ENCODE data around the gene ZNF280D.

Gene ZNF280D

DNA sequence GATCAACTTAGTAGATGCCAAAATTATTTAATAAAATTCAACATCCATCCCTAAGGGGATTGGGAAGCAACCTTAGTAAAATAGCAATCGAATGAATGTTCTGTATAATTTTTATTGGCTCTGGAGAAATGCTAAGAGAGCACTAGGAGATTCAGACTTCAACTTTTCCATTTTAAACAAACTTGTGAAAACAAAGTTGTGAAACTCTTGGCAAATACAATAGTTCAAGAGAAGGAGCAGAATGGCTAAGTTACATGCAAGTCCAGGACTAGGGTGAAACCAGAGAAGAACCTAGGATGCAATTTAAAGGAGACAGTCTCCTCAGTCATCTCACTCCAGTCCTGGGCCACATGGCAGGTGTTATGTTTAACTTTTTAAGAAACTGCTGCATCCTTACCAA is 16.7 kb upstream of the ZNF280D start:
- no peak for DNase-seq

DNA sequence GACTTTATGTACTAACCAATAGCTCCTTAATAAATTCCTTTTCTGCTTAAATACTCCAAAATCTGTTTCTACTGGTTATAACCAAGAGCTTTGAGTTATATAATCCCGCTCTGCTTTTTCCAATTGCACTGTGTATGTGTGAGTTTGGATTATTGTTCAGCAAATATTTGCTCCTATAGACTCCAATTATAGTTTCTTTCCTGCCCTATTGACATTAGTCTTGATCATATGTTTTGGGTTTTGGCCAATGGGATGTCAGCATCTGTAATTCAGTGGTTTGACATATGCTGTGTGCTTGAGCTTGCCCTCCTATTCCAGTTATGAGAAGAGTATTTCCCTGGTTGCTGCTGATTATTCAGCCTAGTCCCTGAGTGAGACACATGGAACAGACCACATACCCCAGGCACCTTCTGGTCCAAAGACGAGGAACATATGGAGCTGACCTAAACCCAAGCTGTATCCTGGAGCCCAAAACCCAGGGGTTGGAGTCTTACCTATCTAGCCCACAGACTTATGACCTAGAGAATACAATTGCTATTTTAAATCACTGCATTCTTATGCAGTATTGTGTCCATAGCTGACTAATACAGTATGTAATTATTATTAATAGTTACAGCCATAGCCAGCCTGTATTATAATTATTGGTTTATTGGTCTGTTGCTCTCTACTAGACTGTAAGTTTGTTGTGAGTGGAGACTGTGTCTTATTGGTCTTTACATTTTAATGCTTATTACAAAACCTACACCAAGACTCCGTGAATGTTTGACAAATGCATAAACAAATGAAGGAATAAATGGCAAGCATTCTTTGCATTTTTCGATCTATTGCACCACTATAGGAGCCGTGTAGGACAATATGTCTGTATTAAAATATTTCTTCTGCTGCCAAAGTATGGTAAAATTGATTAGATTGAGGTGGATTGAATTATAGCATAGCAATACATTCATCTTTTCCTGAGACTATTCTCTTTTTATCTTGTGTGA is 11.7 kb upstream of the ZNF280D start:
- no peak for DNase-seq

DNA sequence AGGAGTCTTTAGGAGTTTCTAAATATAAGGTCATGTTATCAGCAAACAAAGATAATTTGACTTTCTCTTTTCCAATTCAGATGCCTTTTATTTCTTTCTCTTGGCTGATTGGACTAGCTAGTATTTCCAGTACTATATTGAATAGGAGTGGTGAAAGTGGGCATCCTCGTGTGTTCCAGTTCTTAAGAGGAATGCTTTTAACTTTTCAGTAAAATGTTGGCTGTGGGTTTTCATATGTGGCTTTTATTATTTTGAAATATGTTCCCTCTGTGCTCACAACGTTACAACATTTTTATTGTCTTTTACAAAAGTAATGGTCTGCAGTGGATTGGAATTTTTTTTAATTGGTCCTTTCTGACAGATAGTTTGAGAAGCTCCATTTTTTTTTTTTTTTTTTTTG is 8.2 kb upstream of the ZNF280D start:
- no peak for DNase-seq

DNA sequence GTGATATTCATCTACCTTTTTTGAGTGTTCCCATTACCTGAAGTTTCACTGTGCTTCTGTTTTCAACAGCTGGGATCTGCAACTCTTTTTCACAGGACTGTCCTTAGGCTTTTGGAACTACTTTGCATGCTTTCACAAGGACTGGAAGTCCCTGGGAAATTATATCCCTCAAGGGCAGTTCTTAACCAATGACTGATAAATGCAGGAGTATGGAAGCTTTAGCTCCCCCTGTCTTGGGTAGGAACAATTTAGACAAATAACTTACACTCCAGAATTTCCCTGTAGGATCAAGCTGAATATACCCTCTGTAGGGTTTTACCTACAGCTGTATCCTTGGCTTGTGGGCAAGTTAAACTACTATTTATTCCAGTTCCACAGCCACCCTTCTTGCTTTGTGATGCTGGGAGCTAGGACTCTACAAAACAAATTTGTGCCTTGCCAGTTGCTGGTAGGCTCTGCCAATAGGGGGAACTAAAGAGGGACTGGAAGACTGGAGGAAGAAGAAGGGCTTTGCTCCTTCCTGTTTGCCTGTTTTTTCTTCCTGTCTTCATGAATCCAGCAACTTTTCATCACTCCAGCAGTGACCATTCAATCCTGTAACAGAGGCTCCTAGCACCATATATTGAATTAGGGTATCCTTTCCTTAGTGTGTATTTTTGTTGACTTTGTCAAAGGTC is 6.8 kb upstream of the ZNF280D start:
- no peak for DNase-seq

DNA sequence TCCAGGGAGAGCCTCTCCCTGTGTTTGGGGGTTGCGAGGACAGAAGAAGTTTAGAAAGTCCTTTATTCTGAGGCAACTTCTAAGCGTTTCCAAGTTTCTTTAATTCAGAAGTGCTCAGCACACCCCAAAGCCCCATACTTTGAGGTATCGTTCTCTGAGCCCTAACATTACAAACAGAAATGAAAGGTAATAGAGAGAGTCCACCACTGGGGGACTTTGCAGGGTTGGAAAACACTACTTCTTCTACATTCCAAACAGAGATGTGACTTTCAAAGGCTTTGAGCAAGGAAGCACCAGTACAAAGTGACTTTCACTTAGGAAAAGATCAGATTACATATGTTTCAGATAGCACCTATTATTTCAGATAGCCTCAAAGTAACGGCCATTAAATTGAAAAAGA is 6.2 kb upstream of the ZNF280D start:
- DNase-seq, result no peak

DNA sequence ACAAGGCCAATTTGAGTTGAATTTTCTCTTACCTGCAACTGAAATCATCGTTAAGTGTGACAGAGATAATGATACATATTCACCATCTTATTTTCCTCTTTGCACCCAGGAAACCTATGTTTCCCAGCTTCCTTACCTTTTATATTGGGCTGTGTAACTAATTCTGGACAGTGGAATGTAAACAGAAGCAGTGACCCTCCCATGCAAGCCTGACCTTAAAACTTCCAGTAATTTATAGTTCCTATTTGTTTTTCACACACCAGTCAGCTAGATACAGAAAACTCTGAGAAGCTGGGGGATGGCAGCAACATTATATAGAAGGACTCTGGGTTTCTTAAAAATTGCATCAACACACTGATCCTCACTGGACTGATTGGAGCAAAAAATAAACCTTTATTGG is 4.5 kb upstream of the ZNF280D start:
- DNase-seq, result no peak

DNA sequence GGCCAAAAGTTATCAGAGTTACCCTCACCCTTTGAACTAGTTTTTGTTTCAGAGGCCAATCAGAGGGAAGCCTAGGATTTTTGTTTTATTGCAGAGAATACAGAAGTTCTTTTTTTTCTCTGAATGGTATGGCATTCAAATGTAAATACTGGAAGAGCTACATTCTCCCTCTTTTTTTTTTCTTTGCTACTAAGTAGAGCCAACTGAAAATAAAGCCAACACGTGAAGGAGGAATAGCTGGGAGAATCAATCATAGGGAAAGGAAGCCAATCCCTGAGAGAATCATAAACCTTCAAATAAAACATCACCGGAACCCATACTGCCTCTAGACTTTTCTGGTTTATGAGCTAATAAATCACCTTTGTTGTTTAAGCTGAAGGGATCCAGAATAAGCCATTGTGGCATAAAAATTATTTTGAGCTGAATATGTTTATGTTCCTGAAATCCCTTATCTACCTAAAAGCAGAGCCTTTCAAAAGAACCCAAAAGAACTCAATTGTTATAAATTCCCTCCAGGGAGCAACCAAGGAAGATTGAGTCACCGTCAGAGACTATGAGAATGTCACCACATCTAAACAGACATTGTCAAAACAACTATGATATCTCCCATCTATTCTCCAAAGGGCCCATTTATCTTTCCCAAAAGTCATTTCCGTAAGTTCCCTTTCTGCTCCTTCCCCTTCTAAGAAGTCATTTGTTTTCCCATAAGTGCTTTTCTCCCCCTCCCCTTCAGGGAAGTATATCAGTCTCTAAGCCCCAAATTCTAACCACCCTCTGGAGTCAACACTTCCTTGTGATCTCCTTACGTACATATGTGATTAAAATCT is 3.8 kb upstream of the ZNF280D start:
- no peak for DNase-seq

DNA sequence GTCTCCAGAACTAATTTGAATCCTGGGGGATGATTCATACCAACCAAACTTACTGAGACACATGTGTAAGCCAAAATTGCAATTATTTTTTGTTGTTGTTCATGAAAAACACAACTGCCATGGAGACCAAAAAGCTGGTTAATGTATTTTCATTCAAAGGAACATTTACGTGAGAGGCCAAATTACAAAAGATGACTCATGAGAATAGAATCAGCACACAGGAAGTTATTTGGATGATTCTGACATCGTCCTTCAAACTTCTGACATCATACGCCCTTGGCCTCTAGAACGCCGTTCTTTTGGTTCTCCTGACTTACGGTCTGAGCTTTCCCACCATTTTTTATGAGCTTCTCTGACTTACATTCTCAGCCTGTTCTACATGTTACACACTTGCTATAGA is 3.0 kb upstream of the ZNF280D start:
- no peak for DNase-seq

DNA sequence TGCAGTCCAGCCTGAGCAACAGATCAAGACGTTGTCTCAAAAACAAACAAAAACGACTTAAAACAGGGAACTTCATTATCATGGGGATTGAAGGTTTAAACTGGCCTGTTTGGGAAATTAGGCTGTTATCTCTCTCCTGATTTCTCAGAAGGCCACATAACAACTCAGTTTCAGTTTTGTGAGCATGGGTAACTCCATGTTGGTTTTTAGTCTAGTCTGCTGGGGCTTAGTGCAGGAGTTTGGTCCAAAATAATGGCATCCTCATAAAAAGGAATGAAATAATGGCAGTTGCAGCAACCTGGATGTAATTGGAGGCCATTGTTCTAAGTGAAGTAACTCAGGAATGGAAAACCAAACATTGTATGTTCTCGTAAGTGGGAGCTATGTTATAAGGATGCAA is 2.3 kb upstream of the ZNF280D start:
- no peak for DNase-seq

DNA sequence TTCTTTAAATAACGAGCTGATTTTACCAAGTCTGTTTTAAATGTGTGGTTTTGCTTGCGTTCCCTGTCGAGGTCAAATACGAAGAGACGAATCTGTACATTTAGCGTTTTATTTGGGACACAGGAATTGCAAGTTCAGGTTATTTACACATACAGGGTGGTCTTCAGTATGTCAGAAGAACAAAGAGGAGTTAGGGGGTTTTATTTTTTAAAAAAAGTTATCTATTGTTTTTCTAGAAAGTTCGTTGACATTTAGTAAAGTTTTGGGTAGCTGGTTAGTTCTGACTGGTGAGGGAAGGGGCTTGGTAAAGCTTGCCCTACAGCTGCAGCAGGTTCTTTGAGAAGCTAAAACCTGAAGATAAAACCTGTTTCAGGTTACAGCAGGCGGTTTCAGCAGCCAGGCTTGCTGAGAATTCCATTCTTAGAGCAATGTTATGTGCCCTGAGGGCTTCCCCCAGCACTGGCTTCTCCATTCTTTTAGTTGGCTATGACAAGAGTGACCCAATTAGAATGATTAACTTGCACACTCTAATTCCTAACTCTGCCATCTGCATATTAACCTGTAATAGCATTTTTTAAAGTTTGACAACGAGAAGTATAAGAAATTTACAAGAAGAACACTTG is 815 bp upstream of the ZNF280D start:
- DNase-seq, result no peak

DNA sequence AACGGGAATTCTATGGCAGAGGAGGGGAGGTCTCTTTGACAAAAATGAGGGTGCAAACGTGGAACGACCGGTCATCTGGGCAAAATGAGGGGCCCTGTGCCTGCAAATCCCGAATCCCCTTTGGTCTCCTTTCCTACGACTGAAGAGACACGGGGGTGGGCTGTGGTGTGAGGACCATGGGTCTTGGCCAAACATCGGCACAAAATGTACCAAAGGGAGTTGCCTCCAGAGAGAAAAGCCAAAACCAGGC is 498 bp downstream of the ZNF280D start:
- no peak for DNase-seq

DNA sequence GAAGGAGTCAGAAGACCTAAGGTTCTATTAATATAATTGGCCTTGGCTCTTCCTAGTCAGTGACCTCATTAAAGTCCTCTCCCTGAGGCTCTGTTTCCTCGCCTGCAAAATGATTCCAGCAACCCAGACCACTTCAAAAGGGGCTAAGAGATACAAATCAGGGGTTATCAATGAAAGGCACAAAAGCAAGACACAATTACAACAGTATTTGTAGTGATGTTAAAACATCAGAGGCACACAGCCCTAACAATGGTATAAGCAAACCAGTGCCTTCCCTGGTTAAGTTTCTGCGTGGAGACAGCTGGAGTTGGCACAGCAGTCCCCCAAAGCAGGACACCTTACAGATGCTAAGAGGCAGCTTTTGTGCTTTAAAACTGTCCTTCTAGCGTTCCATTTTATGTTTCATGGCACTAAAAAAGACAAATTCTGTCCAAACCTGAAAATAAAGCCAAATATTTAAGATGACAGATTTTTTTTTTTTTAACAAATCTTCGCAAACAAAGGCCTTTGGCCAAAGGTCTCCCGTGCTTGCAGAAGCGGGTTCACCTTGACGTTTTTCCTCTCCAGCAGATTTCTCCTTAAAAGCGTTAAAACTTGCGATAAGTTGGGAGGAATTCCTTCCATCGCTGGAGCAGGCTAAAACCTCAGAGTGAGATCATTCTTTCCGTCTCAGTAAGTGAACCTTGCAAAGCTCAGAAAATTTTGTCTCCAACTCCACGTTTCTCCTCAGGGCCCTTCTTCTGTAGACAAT is 999 bp downstream of the ZNF280D start:
- DNase-seq, result peak; percentile 3

DNA sequence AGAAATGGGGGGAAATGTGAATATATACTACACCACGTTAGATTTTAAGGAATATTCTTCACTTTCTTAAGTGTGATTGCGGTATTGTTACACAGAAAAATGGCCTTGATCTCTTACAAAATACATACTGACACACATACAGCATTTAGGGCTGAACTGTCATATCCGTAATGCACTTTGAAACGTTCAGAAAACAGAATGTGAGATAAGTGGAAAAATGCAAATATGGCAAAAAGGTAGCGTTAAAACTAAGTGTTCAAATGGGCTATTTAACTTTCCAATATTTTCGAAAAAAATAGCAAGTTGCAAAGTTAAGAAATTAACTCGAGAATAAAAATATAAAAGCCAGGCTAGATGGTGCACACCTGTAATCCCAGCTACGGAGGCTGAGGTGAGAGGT is 1.8 kb downstream of the ZNF280D start:
- no peak for DNase-seq

DNA sequence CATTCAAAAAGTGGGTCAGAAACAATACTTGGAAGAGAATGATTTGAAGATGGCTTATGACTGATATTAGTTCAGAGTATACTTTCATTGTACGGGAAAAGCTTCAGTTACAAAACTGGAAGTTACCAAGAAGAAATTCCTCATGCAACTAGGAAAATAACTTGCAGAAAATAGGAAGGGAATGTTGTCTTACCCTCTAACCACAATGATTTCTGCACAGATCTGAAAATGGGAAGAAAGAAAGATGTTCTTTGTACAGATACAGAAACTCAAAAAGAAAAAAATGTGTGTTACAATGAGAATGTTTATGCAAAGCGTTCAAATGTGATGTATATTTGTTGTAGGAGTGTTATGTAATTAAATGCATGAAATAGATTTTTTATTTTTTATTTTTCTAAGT is 3.7 kb downstream of the ZNF280D start:
- no peak for DNase-seq

DNA sequence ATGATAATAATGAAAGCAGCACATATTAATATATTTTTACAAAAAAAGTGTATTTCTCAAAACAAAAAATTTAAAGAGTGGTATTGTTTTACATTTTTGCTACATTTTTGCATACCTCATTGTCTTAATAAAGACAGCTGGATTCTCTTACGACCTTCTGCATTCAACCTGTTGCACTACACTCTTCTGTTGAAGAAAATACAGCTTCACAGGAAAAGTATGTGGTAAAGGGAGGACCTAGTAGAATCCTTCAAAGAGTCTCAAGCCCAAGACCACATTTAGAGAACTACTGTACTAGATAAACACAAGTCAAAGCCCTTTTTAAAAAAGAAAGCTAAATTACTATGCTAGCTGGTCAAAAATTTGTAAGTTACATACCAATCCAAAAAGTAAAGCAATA is 7.9 kb downstream of the ZNF280D start:
- no peak for DNase-seq

DNA sequence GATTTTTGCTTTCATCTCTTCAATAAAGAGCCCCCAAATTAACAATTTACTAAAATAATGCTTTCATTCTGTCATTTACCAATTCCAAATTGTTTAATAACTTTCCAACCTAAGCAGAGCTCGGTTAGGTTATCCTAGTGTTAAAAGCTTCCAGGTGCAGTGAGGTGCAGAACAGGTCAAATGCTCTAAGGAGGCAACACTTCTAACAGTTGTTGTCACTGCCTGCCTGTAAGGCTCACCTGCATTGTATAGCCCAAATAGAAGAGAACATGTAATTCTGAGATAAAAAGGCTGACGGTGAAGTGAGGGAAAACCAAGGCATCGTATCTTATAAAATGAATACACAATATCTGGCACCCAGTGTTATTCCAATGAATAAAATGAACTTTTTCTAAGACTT is 9.1 kb downstream of the ZNF280D start:
- DNase-seq, result no peak

DNA sequence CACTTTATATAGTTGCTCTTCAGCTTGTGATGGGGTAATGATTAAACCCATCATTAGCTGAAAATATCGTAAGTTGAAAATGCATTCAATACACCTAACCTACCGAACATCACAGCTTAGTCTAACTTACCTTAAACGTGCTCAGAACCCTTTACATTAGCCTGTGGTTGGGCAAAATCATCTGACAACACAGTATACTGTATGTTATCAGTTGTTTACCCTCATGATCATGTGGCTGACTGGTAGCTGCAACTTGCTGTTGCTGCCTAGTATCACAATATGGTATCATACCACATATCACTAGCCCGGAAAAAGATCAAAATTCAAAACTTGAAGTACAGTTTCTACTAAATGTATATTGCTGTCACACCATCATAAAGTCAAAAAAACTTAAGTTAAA is 9.5 kb downstream of the ZNF280D start:
- DNase-seq, result no peak

DNA sequence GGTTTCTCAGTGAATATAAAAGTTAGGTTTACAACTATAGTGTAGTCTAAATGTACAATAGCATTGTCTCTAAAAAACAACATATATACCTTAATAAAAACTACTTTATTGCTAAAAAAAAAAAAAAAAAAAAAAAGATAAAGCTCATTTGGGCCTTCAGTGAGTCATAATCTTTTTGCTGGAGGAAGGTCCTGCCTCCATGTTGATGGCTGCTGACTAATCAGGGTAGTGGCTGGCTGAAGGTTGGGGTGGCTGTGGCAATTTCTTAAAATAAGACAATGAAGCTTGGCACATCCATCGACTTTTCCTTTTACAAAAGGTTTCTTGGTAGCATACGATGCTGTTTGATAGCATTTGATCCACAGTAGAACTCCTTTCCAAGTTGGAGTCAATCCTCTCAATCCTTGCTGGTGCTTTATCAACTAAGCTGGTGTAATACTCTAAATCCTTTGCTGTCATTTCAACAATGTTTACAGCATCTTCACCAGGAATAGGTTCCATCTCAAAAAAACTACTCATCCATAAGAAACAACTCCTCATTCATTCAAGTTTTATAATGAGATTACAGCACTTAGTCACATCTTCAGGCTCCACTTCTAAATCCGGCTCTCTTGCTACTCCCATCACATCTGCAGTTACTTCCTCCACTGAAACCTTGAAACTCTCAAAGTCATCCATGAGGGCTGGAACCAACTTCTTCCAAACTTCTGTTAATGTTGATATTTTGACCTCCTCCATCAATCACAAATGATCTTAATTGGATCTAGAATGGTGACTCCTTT is 13.3 kb downstream of the ZNF280D start:
- peak; percentile 17 for DNase-seq

DNA sequence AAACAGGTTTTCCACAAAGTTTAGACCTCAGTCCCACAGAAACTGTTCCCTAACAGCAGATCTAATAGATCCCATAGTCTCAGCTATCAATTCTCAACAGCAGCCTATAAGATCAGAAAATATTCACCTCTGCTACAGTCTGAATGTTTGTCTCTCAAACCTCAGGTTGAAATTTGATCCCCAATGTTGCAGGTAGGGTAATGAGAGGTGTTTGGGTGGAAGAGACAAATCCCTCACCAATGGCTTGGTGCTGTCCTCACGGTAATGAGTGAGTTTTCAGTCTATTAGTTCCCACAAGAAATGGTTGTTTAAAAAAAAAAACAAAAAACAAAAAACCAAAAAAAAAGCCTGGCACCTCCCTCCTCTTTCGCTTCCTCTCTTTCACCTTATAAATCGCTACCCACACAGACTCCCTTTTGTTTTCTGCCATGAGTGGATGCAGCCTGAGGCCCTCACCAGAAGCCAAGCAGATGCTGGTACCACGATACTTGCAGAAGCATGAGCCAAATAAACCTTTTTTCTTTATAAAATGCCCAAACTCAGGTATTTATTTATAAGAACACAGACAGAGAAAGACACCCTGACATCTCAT is 14.2 kb downstream of the ZNF280D start:
- DNase-seq, result no peak

DNA sequence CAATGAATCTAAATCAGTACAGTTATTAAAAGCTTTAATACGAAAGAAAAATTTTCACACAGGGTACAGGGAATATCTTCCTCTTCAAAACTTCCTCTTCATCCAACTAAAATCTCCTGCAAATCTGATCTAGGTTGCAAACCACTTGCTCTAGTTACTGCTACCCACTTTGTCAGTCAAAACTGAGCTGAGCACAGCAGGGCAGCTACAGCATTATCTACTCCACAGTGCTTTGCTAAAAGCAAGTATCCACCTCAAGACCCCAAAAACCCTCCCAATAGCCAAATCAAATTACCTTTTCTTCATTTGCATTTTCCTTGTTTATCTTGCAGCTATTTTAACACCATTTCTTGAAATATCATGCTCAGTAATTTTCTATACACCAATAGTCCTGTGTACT is 14.7 kb downstream of the ZNF280D start:
- no peak for DNase-seq

DNA sequence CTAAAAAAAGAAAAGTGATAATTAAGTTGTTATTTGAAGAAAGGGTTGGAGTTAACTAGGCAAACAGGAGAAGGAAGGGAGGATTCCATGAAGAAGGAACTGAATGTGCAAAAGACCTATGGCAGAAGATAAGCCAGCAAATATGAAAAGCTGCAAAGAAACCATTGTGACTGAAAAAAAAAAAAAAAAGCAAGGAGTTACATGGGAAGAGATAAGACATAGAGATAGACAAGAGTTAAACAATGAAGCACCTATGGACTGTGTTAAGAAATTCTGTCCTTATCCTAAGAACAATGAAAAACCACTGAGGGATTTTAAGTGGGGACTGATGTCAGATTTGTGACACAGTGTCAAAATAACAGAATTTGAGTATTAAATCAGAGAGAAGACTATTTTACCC is 17.0 kb downstream of the ZNF280D start:
- no peak for DNase-seq

Measured in activated CD4-positive, alpha-beta T cell treated with anti-CD3 and anti-CD28 coated beads, Interleukin-2, amount 50 U/mL, for 16 hours (primary cell).